ENCODE measurements around the gene TRIP12.

DNA sequence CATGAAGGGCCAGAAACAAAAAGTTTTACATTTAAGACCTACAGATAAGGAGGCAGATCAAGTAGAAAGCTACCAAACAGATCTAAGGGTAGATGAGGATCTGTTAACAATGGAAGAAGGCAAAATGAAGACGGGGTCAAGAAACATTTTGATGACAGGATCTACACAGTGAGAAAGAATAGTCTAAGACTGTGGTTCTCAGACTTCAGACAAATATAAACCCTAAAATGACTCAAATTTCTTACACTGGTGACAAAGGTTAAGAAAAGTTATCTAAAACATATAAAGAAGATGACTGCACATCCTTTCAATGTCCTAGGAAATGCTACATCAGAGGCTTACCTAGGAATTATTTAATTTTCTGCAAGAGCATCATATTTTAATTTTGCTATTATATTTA is 34.4 kb downstream of the TRIP12 start:
- no peak for TF ChIP-seq CTCF (IDR thresholded peaks at IDR 0.05)
- TF ChIP-seq POLR2A (IDR thresholded peaks at IDR 0.05), result no peak
